OCI-M2 (cell line): ENCODE data around the gene PRAC2.
"Not testable (repeated sequence)": the region's sequence is repeated elsewhere in the genome, so short reads cannot be mapped to it uniquely, and the experiment has no call there.

ENCODE experiments used
- DNase-seq: peaks from one replicate; lab custom pipeline; 2025; ENCODE audit not compliant: unreplicated experiment; lab: John Stamatoyannopoulos, UW

Gene PRAC2

GRCh38 chr17:48722915-48723422, at the start of gene PRAC2:
TSS of gene PRAC2 (plus strand) at chr17:48723185. CDS start at chr17:48724411, 1,226 bp downstream.
- no peak for DNase-seq

- DNase-seq: no peak
Observed at GRCh38 chr17:48676963-48677558, 45.9 kb upstream of the PRAC2 start.

DNA sequence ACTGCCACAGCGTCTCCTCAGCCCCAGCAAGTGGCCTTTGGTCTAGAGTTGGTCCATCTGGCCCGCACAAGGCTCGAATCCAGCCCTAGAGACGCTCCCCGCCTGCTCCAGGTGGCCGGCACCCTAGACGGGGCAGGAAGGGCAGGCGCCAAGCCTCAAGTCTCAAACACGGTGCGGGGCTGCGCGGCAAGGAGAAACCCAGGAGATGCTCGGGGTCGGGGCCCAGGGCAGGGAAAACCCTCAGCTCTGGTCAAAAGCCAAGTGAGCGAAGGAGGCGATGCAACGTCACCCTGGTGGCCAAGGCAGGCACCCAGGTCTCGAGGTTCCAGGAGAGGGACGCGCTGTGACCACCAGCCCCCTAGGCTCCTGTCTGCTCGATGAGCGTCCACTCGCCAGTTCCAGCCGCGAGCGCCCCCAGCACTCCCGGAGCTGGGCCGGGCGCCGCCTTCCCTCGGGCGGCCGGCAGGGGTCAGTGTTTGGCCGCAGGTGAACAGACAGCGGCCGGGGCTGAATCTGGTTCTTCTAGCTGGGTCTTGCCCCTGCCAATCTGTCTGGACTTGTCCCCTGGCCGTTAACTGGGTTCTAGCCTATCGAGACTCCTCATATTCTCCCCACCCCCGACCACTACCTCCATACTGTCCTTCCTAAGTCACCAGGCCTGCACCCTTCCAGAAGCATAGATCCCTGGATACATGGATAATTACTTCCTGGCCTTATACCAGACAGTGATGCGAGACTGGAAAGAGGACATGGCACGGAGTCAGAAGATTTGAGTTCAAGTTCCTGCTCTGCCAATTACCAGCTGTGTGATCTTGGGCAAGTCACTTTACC, 44.6 kb upstream of the PRAC2 start:
- peak; percentile 14 for DNase-seq

GRCh38 chr17:48679385-48680096, 43.4 kb upstream of the PRAC2 start:
- no peak for DNase-seq

DNA sequence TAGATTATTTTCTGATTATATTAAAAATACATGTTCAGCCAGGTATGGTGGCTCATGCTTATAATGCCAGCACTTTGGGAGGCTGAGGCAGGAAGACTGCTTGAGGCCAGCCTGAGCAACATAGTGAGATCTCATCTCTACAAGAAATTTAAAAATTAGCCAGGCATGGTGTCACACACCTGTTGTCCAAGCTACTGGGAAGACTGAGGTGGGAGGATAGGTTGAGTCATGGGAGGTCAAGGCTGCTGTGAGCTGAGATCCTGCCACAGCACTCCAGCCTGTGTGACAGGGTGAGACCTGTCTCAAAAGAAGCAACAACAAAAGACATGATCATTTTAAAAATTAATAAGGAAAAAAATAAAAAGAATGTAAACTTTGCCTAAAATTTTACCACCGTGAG, 41.4 kb upstream of the PRAC2 start:
- DNase-seq: no peak

- no peak for DNase-seq
Observed at GRCh38 chr17:48690655-48691054, 32.3 kb upstream of the PRAC2 start.

GRCh38 chr17:48692049-48692448, 30.9 kb upstream of the PRAC2 start:
- DNase-seq: no peak

GRCh38 chr17:48693178-48693577, 29.8 kb upstream of the PRAC2 start:
- no peak for DNase-seq

DNA sequence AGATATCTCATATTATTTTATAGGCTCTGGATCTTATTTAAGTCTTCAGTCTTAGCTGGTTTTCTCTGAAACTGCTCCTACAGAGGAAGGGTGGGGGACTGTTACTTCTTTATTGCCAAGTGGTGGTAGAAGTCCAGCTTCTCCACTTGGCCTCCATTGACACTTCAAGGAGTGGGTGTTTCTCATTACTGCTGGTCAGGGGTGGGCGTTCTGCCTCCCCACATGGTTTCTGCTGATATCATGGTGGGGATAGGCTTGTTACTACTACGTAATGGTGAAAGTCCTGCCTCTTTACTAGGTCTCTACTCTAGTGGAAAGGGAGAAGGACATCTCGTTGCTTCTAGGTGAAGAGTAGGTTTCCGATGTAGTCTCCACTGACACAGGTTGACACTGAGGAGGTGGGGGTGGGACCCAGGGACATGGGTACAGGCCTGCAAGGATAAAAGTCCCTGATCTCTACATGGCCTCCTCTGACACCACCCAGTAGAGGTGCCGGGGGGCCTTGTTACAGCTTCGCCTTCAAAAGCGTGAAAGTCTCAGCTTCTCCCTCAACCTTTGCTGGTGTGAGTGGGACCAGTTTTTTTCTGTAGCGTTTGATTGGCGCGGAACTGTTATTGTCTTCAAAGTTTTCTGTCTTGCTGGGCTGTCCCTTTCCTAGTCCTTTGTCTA, 21.0 kb upstream of the PRAC2 start:
- no peak for DNase-seq

GRCh38 chr17:48704361-48705248, 18.4 kb upstream of the PRAC2 start:
- DNase-seq: no peak

DNA sequence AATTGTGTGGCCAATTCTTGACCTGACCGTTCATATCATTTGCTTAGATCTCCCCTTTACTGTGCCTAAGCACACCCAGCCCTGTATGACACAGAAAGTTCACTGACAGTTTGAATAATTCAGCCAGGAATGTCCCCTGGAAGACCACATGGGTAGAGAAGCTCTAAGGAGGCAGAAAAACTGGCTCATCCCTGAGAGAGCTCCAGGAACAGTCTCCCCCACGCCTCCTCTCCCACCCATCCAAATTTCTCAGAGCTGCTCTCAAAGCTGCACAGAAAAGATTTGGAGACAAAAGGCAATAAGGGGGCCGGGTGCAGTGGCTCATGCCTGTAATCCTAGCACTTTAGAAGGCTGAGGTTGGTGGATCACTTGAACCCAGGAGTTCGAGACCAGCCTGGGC, 11.9 kb upstream of the PRAC2 start:
- DNase-seq: no peak

GRCh38 chr17:48715496-48716399, 7.2 kb upstream of the PRAC2 start:
- DNase-seq: no peak

- DNase-seq: not testable (repeated sequence)
Observed at GRCh38 chr17:48716549-48716948, 6.4 kb upstream of the PRAC2 start.

DNA sequence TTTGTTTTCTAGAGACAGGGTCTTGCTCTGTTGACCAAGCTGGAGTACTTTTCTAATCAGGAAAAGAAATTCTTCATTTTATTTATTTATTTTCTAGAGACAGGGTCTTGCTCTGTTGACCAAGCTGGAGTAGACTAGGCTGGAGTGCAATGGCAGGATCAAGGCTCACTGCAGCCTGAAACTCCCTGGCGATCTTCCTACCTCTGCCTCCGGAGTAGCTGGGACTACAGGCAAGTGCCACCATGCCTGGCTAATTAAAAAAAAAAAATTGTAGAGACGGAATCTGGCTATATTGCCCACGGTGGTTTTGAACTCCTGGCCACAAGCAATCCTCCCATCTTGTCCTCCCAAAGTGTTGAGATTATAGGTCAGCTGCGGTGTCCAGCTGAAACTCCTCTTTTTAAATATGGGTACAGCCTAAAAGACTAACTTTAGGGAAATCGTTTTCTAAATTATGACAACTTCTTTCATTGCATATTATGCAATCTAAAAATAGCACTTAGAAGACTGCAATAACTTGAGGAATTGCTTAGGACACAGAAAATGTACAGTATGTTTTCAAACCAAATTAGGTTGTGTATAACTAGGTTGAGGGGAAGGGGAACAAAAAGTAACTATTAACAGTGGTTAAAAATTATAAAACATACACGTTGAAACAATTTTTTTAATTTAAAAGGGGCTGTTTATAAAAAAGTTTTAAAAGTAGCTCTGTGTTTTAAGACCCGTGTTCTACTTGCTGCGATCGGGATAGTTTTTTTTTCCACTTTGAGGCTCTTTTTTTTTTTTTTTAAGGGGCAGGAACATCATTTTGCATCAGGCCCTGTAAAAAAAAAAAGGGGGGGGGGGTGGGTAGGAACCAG, 5.4 kb upstream of the PRAC2 start:
- DNase-seq: no peak

- no peak for DNase-seq
Observed at GRCh38 chr17:48718227-48718760, 4.7 kb upstream of the PRAC2 start.

- DNase-seq: no peak
Observed at GRCh38 chr17:48718761-48719641, 4.0 kb upstream of the PRAC2 start.

DNA sequence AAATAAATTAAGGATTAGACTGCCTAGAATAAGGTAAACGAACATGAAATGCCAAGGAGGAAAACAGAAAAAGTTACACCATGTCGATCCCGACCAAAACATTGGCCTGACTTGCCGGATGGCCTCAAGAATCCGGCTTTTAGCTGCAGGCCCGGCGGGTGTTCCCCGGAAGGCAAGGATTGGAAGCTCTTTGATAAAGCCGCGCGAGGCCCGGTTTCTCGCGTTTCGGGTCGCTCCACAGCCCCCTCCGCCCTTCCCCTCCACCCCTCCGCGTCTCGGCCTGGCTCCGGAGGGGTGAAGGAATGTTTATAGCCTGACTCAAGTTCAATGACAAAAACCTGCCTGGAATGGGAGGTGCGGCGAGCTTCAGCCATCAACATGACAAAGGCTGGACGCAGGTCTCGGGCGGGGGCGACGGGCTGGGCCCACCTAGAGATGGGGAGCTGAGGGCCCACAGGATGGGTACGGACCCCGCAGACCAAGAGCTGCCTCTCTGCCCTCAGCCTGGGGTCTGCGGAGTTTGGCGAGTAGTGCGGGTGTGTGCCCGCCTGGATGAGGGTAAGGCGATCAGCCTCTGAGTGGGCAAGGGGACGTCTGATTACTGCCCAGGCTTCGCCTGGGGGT, 3.2 kb upstream of the PRAC2 start:
- DNase-seq: no peak
